SK-N-SH treated with all-trans-retinoic acid at 6 μM for 48 hours (cell line): ENCODE measurements around the gene HES6.

ENCODE experiments used
- ATAC-seq: fragments of 200-7000 bp; cut with Tn5 transposase; 3 replicates; pipeline ENCODE4 v1.9.1; 2020; ENCODE audit warnings: mild to moderate bottlenecking, moderate library complexity
- ARNTL ChIP-seq: fragments of 450-650 bp; formaldehyde crosslinking; IDR thresholded peaks from 2 replicates; pipeline ENCODE4 v1.5.0; 2020; ENCODE audit warnings: low read depth, mild to moderate bottlenecking, moderate library complexity, borderline replicate concordance
- CREB5 ChIP-seq: fragments of 250-450 bp; sonication (Bioruptor Pico); IDR thresholded peaks from 2 replicates; pipeline ENCODE4 v1.5.1; 2020; ENCODE audit warnings: low read depth, mild to moderate bottlenecking, moderate library complexity
- CSDC2 ChIP-seq: fragments of 250-450 bp; sonication (Bioruptor Pico); IDR thresholded peaks from 2 replicates; pipeline ENCODE4 v1.5.0; 2020; ENCODE audit warnings: mild to moderate bottlenecking, moderate library complexity
- CSRNP3 ChIP-seq: fragments of 250-450 bp; sonication (Bioruptor Pico); IDR thresholded peaks from 2 replicates; pipeline ENCODE4 v1.5.1; 2021; ENCODE audit warnings: mild to moderate bottlenecking, moderate library complexity
- ESRRG ChIP-seq: fragments of 250-450 bp; sonication (Bioruptor Pico); IDR thresholded peaks from 2 replicates; pipeline ENCODE4 v1.6.1; 2021; ENCODE audit warnings: mild to moderate bottlenecking
- GLIS3 ChIP-seq: fragments of 250-450 bp; sonication (Bioruptor Pico); IDR thresholded peaks from 2 replicates; pipeline ENCODE4 v1.5.0; 2020; ENCODE audit warnings: mild to moderate bottlenecking, moderate library complexity
- ISL1 ChIP-seq: fragments of 250-450 bp; sonication (Bioruptor Pico); IDR thresholded peaks from 2 replicates; pipeline ENCODE4 v2.1.2; 2022; ENCODE audit warnings: mild to moderate bottlenecking, moderate library complexity
- OSR1 ChIP-seq: fragments of 250-450 bp; sonication (Bioruptor Pico); IDR thresholded peaks from 2 replicates; pipeline ENCODE4 v1.8.0; 2022; ENCODE audit warnings: moderate library complexity, mild to moderate bottlenecking, inconsistent platforms
- PATZ1 ChIP-seq: fragments of 250-450 bp; sonication (Bioruptor Pico); IDR thresholded peaks from 2 replicates; pipeline ENCODE4 v1.8.0; 2020; ENCODE audit warnings: mild to moderate bottlenecking, moderate library complexity, borderline replicate concordance
- PPARA ChIP-seq: fragments of 250-450 bp; sonication (Bioruptor Pico); IDR thresholded peaks from 2 replicates; pipeline ENCODE4 v1.5.0; 2020; ENCODE audit warnings: mild to moderate bottlenecking, borderline replicate concordance
- RARB ChIP-seq: fragments of 250-450 bp; sonication (Bioruptor Pico); IDR thresholded peaks from 2 replicates; pipeline ENCODE4 v1.8.0; 2021; ENCODE audit warnings: mild to moderate bottlenecking, moderate library complexity
- SNAI2 ChIP-seq: fragments of 250-450 bp; sonication (Bioruptor Pico); IDR thresholded peaks from 2 replicates; pipeline ENCODE4 v1.5.0; 2020; ENCODE audit warnings: mild to moderate bottlenecking, moderate library complexity
- TCF4 ChIP-seq: fragments of 250-450 bp; sonication (Bioruptor Pico); IDR thresholded peaks from 2 replicates; pipeline ENCODE4 v1.8.0; 2021; ENCODE audit warnings: mild to moderate bottlenecking, moderate library complexity, borderline replicate concordance
- TOX ChIP-seq: fragments of 250-450 bp; sonication (Bioruptor Pico); IDR thresholded peaks from 2 replicates; pipeline ENCODE4 v1.8.0; 2021; ENCODE audit warnings: mild to moderate bottlenecking, moderate library complexity, borderline replicate concordance
- ZC3H10 ChIP-seq: fragments of 250-450 bp; sonication (Bioruptor Pico); IDR thresholded peaks from 2 replicates; pipeline ENCODE4 v1.5.1; 2021; ENCODE audit warnings: mild to moderate bottlenecking, moderate library complexity
- ZFP30 ChIP-seq: fragments of 450-650 bp; formaldehyde crosslinking; IDR thresholded peaks from 2 replicates; pipeline ENCODE4 v1.5.0; 2022; ENCODE audit warnings: mild to moderate bottlenecking, moderate library complexity
- ZNF565 ChIP-seq: fragments of 450-650 bp; formaldehyde crosslinking; conservative IDR thresholded peaks from 2 replicates; pipeline ENCODE4 v1.5.0; 2020; ENCODE audit warnings: low read depth, mild to moderate bottlenecking, moderate library complexity
- ZNF70 ChIP-seq: fragments of 450-650 bp; formaldehyde crosslinking; IDR thresholded peaks from 2 replicates; pipeline ENCODE4 v1.5.0; 2020; ENCODE audit warnings: mild to moderate bottlenecking, moderate library complexity
- TF ChIP-seq, protein P1 (sequence below): fragments of 250-450 bp; sonication (Bioruptor Pico); IDR thresholded peaks from 2 replicates; pipeline ENCODE4 v1.5.0; 2020; ENCODE audit warnings: mild to moderate bottlenecking, moderate library complexity
- TF ChIP-seq, protein P2 (sequence below): fragments of 250-450 bp; sonication (Bioruptor Pico); IDR thresholded peaks from 2 replicates; pipeline ENCODE4 v1.8.0; 2021; ENCODE audit warnings: low read depth, mild to moderate bottlenecking, moderate library complexity, borderline replicate concordance

HES6 gene

DNA sequence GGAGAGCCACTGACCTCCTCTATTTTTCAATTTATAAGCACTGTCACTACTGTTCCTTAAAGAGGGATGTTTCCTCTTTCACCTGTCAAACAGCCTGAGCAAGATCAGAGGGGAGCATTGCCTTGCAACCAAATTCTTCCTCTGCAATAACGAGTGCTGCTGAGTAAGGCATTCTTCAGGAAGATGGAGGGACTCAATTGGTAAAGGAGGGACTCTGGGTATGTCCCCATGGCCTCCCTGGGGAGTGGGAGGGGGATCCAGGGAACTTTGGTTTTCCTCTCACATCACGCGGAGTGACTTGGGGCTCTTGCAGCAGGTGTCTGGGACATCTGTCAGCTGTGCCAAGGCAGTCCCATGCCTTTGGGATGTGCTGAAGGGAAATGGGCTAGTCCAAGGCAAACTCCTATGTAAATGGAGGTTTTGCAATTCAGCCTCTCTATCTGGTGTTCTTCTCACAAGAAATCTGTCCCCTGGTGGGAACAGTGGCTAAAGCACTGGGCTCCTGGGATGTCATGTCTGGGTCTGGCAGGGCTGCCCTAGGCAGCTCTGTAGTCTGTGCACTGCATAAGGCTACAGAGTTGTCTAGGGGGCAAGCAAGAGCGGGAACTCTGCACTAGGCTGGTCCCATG lies 14.4 kb upstream of the HES6 start:
- no peak for ATAC-seq
- no peak for TF ChIP-seq TOX (CRISPR knock-in tag)
- TF ChIP-seq, protein P1, sequence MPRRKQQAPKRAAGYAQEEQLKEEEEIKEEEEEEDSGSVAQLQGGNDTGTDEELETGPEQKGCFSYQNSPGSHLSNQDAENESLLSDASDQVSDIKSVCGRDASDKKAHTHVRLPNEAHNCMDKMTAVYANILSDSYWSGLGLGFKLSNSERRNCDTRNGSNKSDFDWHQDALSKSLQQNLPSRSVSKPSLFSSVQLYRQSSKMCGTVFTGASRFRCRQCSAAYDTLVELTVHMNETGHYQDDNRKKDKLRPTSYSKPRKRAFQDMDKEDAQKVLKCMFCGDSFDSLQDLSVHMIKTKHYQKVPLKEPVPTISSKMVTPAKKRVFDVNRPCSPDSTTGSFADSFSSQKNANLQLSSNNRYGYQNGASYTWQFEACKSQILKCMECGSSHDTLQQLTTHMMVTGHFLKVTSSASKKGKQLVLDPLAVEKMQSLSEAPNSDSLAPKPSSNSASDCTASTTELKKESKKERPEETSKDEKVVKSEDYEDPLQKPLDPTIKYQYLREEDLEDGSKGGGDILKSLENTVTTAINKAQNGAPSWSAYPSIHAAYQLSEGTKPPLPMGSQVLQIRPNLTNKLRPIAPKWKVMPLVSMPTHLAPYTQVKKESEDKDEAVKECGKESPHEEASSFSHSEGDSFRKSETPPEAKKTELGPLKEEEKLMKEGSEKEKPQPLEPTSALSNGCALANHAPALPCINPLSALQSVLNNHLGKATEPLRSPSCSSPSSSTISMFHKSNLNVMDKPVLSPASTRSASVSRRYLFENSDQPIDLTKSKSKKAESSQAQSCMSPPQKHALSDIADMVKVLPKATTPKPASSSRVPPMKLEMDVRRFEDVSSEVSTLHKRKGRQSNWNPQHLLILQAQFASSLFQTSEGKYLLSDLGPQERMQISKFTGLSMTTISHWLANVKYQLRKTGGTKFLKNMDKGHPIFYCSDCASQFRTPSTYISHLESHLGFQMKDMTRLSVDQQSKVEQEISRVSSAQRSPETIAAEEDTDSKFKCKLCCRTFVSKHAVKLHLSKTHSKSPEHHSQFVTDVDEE (CRISPR knock-in tag) = no peak
- TF ChIP-seq PPARA = no peak
- TF ChIP-seq ZFP30 (CRISPR knock-in tag) = no peak
- no peak for TF ChIP-seq ISL1 (CRISPR knock-in tag)
- TF ChIP-seq SNAI2 (CRISPR knock-in tag) = no peak
- TF ChIP-seq OSR1 (CRISPR knock-in tag) = no peak
- no peak for TF ChIP-seq GLIS3
- TF ChIP-seq, protein P2, sequence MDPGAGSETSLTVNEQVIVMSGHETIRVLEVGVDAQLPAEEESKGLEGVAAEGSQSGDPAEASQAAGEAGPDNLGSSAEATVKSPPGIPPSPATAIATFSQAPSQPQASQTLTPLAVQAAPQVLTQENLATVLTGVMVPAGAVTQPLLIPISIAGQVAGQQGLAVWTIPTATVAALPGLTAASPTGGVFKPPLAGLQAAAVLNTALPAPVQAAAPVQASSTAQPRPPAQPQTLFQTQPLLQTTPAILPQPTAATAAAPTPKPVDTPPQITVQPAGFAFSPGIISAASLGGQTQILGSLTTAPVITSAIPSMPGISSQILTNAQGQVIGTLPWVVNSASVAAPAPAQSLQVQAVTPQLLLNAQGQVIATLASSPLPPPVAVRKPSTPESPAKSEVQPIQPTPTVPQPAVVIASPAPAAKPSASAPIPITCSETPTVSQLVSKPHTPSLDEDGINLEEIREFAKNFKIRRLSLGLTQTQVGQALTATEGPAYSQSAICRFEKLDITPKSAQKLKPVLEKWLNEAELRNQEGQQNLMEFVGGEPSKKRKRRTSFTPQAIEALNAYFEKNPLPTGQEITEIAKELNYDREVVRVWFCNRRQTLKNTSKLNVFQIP (CRISPR knock-in tag) = no peak
- no peak for TF ChIP-seq ZNF565 (CRISPR knock-in tag)
- no peak for TF ChIP-seq PATZ1 (CRISPR knock-in tag)
- TF ChIP-seq RARB (CRISPR knock-in tag) = no peak
- no peak for TF ChIP-seq CSRNP3 (CRISPR knock-in tag)

GRCh38 chr2:238252766-238253630 lies 13.2 kb upstream of the HES6 start:
- ATAC-seq = no peak
- no peak for TF ChIP-seq ARNTL (CRISPR knock-in tag)
- TF ChIP-seq GLIS3 = no peak
- TF ChIP-seq, protein P1 (CRISPR knock-in tag) = no peak
- no peak for TF ChIP-seq ZFP30 (CRISPR knock-in tag)
- TF ChIP-seq CSRNP3 (CRISPR knock-in tag) = no peak
- no peak for TF ChIP-seq TCF4 (CRISPR knock-in tag)
- no peak for TF ChIP-seq ZC3H10
- no peak for TF ChIP-seq CREB5 (CRISPR knock-in tag)
- TF ChIP-seq, protein P2 (CRISPR knock-in tag) = no peak
- TF ChIP-seq ESRRG (CRISPR knock-in tag) = no peak
- no peak for TF ChIP-seq ISL1 (CRISPR knock-in tag)
- TF ChIP-seq SNAI2 (CRISPR knock-in tag) = no peak
- TF ChIP-seq ZNF70 = no peak
- TF ChIP-seq CSDC2 (CRISPR knock-in tag) = no peak
- TF ChIP-seq RARB (CRISPR knock-in tag) = no peak
- TF ChIP-seq OSR1 (CRISPR knock-in tag) = no peak
